Measurements from ENCODE around the gene SLC6A18.

- no peak for TF ChIP-seq CTCF (IDR thresholded peaks at IDR 0.05; ENCODE audit: insufficient read depth, low read depth, low read length)
- no peak for TF ChIP-seq EZH2 (IDR thresholded peaks at IDR 0.05; ENCODE audit: insufficient read depth, low read length)
These were observed 550 bp upstream of the SLC6A18 start for GRCh38 chr5:1224631-1225030.
